Measurements from ENCODE around the gene PACS1.

PACS1 gene

DNA sequence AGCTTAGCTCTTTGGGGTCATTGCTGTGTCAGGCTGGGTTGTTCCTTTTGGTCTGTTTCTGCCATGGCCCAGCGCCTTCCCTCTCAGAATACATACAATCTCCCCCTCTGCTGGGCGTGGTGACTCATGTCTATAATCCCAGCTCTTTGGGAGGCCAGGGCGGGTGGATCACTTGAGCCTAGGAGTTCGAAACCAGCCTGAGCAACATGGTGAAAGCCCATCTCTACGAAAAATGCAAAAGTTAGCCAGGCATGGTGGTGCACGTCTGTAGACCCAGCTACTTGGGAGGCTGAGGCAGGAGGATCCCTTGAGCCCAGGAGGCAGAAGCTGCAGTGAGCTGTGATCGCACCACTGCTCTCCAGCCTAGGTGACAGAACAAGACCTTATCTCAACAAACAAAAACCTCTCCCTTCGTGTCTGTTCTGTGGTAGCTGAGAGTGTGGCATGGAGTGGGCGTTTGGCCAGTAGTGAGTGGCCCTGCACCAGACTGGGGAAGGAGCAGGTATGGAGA lies 151.7 kb downstream of the PACS1 start:
- H3K4me3 Mint-ChIP-seq: no peak overlapping the region
- H3K9me3 Mint-ChIP-seq: no peaks in the 10 kb centered on the region
- H3K27ac Mint-ChIP-seq: no peak overlapping the region
- intact Hi-C loops (cut with micrococcal nuclease): loop anchor here (1.0 kb wide), 2 partner anchors 37 to 61 kb away; no protein-coding TSS in a partner anchor
- H3K27me3 Mint-ChIP-seq: no peaks in the 10 kb centered on the region
- no peaks in the 10 kb centered on the region for H3K4me1 Mint-ChIP-seq (ENCODE audit: low read depth)
- H3K36me3 Mint-ChIP-seq (ENCODE audit: low read depth): peaks cover 73% of the 10 kb centered on the region

DNA sequence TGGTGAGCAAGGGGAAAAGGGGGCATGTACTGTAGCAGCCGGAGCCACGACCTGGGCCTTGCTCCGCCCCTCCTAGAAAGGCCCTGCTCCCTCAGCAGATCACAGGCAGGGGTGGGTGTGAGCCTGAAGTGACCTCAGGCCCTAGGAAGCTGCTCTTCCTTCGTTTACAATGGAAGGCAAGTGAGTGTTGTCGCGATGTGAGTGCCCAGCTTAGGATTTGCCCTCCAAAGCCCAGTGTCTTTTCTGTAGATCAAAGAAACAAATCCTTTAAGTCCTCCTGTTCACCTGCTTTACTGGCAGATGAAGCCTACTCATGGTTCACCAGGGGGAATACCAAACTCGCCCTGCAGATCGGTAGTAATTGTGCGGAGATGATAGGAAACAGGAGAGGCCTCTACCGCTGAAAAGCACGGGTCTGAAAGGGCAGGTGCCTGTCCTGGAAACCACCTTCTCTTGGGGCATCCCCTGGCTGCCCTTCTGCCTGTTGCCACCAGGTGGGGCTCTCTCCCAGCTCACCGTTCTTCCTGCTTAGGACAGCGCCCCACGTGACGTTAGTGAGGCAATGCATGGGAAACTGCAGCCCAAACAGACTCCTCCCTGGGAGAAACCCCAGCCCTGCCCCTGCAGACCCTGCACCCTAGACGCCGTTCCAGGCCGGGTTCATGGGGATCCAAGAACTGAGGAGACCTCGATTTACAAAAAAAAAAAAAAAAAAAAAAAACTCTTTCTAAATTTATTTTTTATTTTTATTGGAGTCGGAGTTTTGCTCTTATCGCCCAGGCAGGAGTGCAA lies 152.5 kb downstream of the PACS1 start:
- Mint-ChIP-seq H3K36me3 (ENCODE audit: low read depth) (peaks cover 69% of the 10 kb centered on the region), H3K27me3 (no peaks in the 10 kb centered on the region)
- intact Hi-C loops (cut with micrococcal nuclease): loop anchor here (1.0 kb wide), 2 partner anchors 36 to 60 kb away; no protein-coding TSS in a partner anchor

DNA sequence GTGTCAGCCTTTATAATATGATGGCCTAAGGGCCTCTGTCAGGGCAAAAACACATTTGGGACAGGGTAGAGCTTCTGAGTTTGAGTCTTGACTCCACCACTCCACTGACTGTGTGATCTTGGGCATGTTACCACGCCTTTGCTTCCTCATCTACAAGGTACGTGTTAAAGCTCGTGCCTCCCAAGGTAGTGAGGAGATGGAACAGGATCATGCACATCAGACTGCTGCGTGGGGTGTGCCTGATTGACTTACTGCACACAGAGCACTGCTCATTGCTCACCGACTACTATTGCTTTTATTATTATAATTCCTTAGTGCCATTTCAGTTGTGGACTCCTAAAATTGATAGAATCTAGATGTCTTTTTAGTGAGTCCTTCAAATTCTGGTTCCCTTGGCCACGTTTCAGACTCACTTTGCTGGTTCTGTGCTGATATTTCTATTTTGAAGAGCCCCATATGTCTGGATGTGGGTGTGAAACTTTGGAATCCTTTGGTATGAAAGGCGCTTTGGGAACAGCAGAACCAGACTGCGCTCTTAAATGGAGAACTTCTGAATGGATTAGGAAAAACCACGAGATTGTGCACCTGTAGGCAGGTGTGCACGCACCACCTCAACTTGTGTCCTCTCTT lies 154.3 kb downstream of the PACS1 start:
- intact Hi-C loops (cut with micrococcal nuclease): no loop called here
- no peaks in the 10 kb centered on the region for H3K9me3 Mint-ChIP-seq
- H3K27me3 Mint-ChIP-seq: no peaks in the 10 kb centered on the region

More for the DNA sequence above, 152.5 kb downstream of the PACS1 start:
- Mint-ChIP-seq H3K4me1 (ENCODE audit: low read depth) (no peaks in the 10 kb centered on the region), H3K27ac (no peak overlapping the region), H3K4me3 (no peak overlapping the region), H3K9me3 (no peaks in the 10 kb centered on the region)

DNA sequence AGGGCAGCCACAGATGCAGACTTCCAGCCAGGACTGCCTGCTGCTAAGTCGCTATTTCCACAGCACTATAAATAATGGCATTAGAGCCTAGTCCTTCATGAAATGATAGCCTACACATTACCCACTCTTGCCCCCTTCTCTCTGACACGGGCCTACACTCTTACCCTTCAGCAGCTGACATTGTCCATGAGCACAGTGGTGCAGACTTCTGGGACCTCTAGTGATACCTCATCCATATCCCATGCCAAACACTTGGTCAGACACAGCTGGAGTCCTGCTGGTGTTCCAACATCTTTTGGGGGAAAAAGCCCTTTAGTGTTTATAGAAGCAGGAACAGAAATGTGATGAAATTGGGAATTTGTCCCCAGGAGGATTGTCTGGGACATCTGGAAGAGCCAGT lies 155.0 kb downstream of the PACS1 start:
- H3K36me3 Mint-ChIP-seq (ENCODE audit: low read depth): peaks cover 69% of the 10 kb centered on the region

More for the DNA sequence above, 154.3 kb downstream of the PACS1 start:
- Mint-ChIP-seq H3K4me1 (ENCODE audit: low read depth) (no peaks in the 10 kb centered on the region), H3K4me3 (no peak overlapping the region), H3K36me3 (ENCODE audit: low read depth) (peaks cover 69% of the 10 kb centered on the region), H3K27ac (no peak overlapping the region)

DNA sequence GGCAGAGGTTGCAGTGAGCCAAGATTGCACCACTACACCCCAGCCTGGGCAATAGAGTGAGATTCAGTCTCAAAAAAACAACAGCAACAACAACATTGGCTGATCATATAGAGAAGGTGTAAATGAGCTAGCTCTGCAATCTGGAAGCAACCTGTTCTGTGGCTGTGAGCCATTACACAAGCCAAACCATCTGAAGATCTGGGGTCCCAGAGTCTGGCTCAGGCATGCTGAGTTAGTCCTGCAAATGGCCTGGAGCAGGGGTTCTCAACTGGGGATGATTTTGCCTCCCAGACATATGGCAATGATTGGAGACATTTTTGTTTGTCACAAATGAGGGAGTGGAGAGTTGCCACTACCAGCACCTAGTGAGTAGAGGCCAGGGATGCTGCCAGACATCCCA lies 156.0 kb downstream of the PACS1 start:
- intact Hi-C loops (cut with micrococcal nuclease): no loop called here
- H3K4me3 Mint-ChIP-seq: no peak overlapping the region
- no peaks in the 10 kb centered on the region for H3K9me3 Mint-ChIP-seq
- H3K27me3 Mint-ChIP-seq: no peaks in the 10 kb centered on the region
- no peak overlapping the region for H3K27ac Mint-ChIP-seq
- H3K36me3 Mint-ChIP-seq (ENCODE audit: low read depth): peaks cover 69% of the 10 kb centered on the region
- H3K4me1 Mint-ChIP-seq (ENCODE audit: low read depth): no peaks in the 10 kb centered on the region

More for the DNA sequence above, 155.0 kb downstream of the PACS1 start:
- H3K27me3 Mint-ChIP-seq: no peaks in the 10 kb centered on the region
- no peak overlapping the region for H3K4me3 Mint-ChIP-seq
- no peak overlapping the region for H3K27ac Mint-ChIP-seq
- H3K9me3 Mint-ChIP-seq: no peaks in the 10 kb centered on the region
- intact Hi-C loops (cut with micrococcal nuclease): no loop called here
- H3K4me1 Mint-ChIP-seq (ENCODE audit: low read depth): no peaks in the 10 kb centered on the region

DNA sequence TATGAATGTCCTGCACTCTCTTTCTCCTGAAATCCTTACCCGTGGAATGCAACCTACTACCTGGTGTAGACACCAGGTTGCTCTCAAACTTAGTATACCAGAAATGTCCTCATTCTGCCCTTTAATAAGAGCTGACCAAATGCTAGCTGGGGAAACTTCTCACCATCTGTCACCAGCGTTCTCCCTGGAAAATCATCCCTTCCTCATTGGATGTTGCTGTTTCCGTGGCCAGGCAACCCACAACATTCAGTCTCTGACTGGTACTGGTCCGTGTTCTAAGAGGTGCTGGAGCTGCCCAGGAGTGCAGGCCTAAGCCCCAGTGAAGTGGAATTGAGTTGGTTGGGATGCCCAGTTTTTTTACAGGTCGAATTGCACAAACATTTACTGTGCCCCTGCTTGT lies 157.6 kb downstream of the PACS1 start:
- intact Hi-C loops (cut with micrococcal nuclease): no loop called here
- no peaks in the 10 kb centered on the region for H3K27me3 Mint-ChIP-seq
- H3K36me3 Mint-ChIP-seq (ENCODE audit: low read depth): peaks cover 72% of the 10 kb centered on the region
- no peaks in the 10 kb centered on the region for H3K4me1 Mint-ChIP-seq (ENCODE audit: low read depth)
- no peak overlapping the region for H3K27ac Mint-ChIP-seq
- H3K4me3 Mint-ChIP-seq: no peak overlapping the region
- H3K9me3 Mint-ChIP-seq: no peaks in the 10 kb centered on the region

DNA sequence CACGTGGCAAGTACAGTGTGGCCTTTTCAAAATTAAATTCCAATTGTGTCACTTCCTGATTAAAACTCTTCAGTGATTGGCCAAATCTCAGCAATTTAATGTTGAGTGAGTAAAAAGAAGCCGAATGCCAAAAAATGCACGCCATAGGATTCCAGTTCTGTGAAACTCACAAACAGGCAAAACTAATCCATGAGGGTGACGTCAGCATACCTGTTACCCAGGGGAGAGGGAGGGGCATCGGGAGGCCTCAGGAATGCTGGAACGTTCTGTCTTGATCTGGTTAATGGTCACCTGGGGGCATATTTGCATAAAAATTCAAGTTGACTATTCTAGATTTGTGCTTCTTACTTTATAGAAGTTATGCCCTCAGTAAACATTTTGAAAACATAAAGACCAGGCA lies 158.4 kb downstream of the PACS1 start:
- H3K4me1 Mint-ChIP-seq (ENCODE audit: low read depth): no peaks in the 10 kb centered on the region
- intact Hi-C loops (cut with micrococcal nuclease): no loop called here
- H3K27ac Mint-ChIP-seq: no peak overlapping the region

DNA sequence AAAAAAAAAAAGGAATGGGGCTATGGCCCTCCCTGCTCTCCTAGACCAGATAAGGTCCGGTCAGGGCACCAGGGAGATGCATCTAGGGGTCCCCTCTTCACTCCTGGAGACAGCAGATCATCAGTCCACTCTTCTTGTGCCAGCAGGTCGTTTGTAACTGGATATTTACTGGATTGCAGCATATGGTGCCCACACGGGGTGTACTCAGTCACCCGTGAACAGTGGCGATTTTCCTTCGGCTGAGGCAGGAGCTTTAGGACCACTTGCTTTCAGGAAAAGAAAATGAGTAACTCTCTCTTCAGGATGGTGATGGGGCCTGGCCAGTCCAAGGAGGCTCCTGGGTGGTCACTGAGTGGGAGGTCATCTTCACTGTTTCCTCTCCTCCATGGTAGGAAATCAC lies 160.1 kb downstream of the PACS1 start:
- no peak overlapping the region for H3K4me3 Mint-ChIP-seq
- H3K36me3 Mint-ChIP-seq (ENCODE audit: low read depth): peaks cover 82% of the 10 kb centered on the region
- H3K27ac Mint-ChIP-seq: no peak overlapping the region
- intact Hi-C loops (cut with micrococcal nuclease): no loop called here
- no peaks in the 10 kb centered on the region for H3K27me3 Mint-ChIP-seq
- no peaks in the 10 kb centered on the region for H3K9me3 Mint-ChIP-seq
- H3K4me1 Mint-ChIP-seq (ENCODE audit: low read depth): no peaks in the 10 kb centered on the region

More for the DNA sequence above, 158.4 kb downstream of the PACS1 start:
- Mint-ChIP-seq H3K27me3 (no peaks in the 10 kb centered on the region), H3K4me3 (no peak overlapping the region), H3K36me3 (ENCODE audit: low read depth) (peaks cover 80% of the 10 kb centered on the region), H3K9me3 (no peaks in the 10 kb centered on the region)

DNA sequence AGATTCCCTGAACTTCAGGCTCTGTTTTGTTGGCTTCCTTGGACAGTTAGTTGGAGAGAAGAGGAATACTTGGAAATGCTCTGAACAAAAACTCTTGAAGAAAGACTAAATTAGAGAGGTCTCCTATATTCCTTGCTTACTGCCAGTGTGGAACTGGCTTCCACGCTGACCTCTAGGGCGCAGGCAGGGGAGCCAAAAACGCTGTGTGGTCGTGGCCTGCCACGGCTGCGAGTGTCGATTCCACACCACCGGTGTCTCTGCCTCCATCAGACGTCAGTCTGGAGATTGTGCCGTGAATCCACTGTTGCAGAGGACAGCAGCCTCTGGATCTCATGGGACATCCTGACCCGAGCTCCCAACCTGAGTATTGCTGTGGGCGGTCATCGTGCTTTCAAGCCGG lies 160.9 kb downstream of the PACS1 start:
- H3K9me3 Mint-ChIP-seq: no peaks in the 10 kb centered on the region
- no peak overlapping the region for H3K27ac Mint-ChIP-seq
- H3K4me3 Mint-ChIP-seq: no peak overlapping the region
- no peaks in the 10 kb centered on the region for H3K4me1 Mint-ChIP-seq (ENCODE audit: low read depth)
- peaks cover 88% of the 10 kb centered on the region for H3K36me3 Mint-ChIP-seq (ENCODE audit: low read depth)
- intact Hi-C loops (cut with micrococcal nuclease): no loop called here
- no peaks in the 10 kb centered on the region for H3K27me3 Mint-ChIP-seq

DNA sequence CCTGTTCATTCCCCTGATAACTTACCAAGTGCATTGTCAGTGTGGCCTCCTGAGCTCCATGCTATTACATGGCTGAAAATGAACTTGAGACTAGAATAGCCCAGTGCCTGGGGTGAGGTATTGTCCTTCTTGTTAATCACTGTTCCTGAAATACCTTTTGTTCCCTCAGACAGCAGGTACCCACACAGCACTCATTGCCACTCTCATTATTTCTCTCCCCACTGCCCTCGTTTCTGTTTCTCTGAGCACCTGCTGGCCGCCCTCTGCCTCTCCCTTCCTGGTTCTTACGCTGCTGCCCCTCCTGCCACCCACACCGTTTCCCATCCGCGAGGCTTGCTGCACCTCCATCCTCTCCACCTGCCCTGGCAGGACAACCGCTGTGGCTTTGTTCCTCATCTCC lies 161.5 kb downstream of the PACS1 start:
- H3K36me3 Mint-ChIP-seq (ENCODE audit: low read depth): peaks cover 94% of the 10 kb centered on the region
- no peaks in the 10 kb centered on the region for H3K27me3 Mint-ChIP-seq
- H3K4me3 Mint-ChIP-seq: no peak overlapping the region
- no peaks in the 10 kb centered on the region for H3K4me1 Mint-ChIP-seq (ENCODE audit: low read depth)
- intact Hi-C loops (cut with micrococcal nuclease): no loop called here
- H3K27ac Mint-ChIP-seq: no peak overlapping the region
- H3K9me3 Mint-ChIP-seq: no peaks in the 10 kb centered on the region

DNA sequence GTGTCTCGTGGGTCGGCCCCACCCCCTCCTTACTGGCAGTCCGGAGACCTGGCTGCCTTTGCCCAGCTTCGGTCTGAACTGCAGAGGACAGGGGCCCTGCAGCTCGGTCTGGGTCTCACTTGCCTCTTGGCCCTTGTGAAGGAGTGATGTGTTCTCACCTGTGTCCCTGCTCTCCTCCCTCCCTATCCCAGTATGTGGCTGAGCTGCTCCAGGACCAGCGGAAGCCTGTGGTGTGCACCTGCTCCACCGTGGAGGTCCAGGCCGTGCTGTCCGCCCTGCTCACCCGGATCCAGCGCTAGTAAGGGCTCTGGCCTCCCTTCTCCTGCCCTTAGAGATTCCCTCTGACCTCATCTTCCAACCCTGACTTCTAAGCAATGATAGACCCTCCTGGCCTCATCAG lies 162.7 kb downstream of the PACS1 start:
- Mint-ChIP-seq H3K9me3 (no peaks in the 10 kb centered on the region), H3K4me3 (no peak overlapping the region), H3K27me3 (no peaks in the 10 kb centered on the region), H3K4me1 (ENCODE audit: low read depth) (no peaks in the 10 kb centered on the region), H3K36me3 (ENCODE audit: low read depth) (peaks cover 99% of the 10 kb centered on the region), H3K27ac (no peak overlapping the region)
- intact Hi-C loops (cut with micrococcal nuclease): no loop called here

DNA sequence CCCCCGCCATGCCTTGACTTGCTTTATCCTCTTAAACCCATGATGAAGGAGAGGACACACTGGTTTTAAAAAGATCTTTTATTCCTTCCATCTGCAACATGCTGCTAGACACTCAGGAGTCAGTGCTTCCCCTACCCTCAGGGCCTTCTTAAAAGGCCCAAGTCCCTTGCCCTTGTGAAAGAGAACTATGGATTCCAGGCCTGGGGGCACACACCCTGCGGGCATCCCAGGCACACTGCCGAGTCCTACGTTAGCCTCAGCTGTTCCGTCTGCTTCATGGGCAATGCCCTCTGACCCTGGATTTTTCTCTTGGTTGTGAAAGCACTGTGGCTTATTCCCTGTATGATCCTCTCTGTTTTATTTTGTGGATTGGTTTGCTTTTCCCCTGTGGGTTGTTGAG lies 163.2 kb downstream of the PACS1 start:
- Mint-ChIP-seq H3K4me1 (ENCODE audit: low read depth) (no peaks in the 10 kb centered on the region), H3K4me3 (no peak overlapping the region), H3K36me3 (ENCODE audit: low read depth) (peaks cover 99% of the 10 kb centered on the region), H3K9me3 (no peaks in the 10 kb centered on the region), H3K27ac (no peak overlapping the region), H3K27me3 (no peaks in the 10 kb centered on the region)
- intact Hi-C loops (cut with micrococcal nuclease): no loop called here

DNA sequence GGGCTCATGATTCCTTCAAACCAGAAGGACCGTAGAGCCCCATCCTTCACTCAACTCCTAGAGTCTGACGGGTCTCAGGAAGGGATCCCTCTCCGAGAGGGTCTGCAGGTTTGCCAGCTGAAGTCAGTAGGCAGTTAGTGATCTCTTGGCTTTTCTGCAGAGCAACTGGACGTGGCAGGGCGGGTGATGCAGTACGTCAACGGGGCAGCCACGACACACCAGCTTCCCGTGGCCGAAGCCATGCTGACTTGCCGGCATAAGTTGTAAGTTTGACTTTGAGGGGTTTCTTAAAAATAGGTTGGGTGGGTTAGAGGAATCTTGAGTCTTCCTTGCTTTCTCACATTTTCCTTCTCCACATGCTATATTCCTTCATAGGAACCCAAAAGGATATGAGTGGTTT lies 165.1 kb downstream of the PACS1 start:
- no peak overlapping the region for H3K4me3 Mint-ChIP-seq
- H3K27me3 Mint-ChIP-seq: no peaks in the 10 kb centered on the region
- H3K36me3 Mint-ChIP-seq (ENCODE audit: low read depth): peaks cover 99% of the 10 kb centered on the region
- intact Hi-C loops (cut with micrococcal nuclease): no loop called here
- peaks cover 3% of the 10 kb centered on the region for H3K4me1 Mint-ChIP-seq (ENCODE audit: low read depth)
- H3K9me3 Mint-ChIP-seq: no peaks in the 10 kb centered on the region
- no peak overlapping the region for H3K27ac Mint-ChIP-seq

DNA sequence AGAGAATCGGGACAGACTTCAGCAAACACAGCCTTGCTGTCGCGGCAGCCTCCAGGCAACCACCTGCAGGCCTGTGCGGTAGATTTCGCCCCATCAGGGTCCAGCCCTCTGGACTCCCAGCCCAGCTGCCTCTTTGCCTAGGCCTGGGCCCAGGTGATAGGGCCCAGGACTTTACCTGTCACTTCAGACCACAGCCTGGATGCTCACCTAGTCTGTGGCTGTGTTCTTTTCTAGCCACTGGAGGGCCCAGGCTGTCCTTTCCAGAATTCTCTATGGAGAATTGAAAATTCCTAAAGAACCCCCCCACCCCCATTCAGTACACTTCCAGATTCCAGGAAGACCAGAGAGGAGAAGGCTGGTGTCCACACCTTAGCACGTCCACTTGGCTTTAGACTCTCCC lies 167.8 kb downstream of the PACS1 start:
- H3K27ac Mint-ChIP-seq: no peak overlapping the region
- intact Hi-C loops (cut with micrococcal nuclease): no loop called here
- H3K27me3 Mint-ChIP-seq: no peaks in the 10 kb centered on the region
- H3K4me3 Mint-ChIP-seq: no peak overlapping the region
- peaks cover 8% of the 10 kb centered on the region for H3K4me1 Mint-ChIP-seq (ENCODE audit: low read depth)
- peaks cover 99% of the 10 kb centered on the region for H3K36me3 Mint-ChIP-seq (ENCODE audit: low read depth)
- no peaks in the 10 kb centered on the region for H3K9me3 Mint-ChIP-seq
